Measurements from ENCODE around the gene POLG2.

Gene POLG2

DNA sequence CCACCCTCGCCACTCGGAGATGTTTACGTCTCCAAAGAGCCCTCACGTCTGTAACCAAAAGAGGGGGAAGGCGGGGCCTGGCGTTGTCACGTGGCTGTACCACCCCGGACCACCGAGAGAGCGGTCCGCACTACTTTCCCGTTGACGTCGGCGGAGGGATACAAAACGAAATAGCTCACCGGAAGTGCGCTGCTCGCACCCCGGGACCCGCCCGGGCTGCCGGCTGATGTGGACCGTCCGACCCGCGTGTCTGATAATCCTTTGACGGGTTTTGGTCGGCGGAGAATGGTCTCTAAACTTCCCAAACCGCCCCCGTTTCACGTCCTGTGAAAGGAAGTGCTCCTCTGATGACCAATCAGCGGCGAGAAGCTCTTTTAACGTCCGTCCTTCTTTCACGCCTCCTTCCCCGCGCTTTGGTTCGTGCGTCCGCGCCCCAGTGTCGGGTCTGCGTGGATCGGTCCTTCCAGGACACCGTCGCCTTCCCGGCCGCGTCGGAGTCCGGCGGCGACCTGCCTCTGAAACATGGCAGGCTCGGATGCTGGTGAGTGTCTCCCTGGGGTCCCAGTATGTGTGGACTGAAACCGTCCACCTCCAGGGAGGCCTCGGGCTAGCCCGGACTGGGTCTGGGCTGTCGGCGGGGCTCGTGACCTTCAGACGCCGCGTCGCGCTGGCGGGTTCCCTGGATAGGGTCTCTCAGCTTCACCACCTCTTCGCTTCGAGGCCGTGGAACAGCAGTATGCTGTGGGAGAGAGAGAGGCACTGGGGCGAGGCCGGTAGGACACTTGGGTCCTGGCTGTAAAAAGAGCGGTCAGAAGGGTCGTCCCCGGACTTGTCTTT lies 9.9 kb upstream of the POLG2 start, which contains the start of gene CEP95:
Gene CEP95, plus strand, starts transcription at position 402 of the 837 bp plus-strand sequence. Its CDS starts 121 bp downstream, at position 523.
- TF ChIP-seq CTCF (conservative IDR thresholded peaks at IDR 0.05; ENCODE audit: low read length), result no peak
- H3K4me3 ChIP-seq (ENCODE audit: low read length), result peak within 1 kb of the TSS; percentile 96
- peak; percentile 99 for DNase-seq (ENCODE audit: low read depth)

DNA sequence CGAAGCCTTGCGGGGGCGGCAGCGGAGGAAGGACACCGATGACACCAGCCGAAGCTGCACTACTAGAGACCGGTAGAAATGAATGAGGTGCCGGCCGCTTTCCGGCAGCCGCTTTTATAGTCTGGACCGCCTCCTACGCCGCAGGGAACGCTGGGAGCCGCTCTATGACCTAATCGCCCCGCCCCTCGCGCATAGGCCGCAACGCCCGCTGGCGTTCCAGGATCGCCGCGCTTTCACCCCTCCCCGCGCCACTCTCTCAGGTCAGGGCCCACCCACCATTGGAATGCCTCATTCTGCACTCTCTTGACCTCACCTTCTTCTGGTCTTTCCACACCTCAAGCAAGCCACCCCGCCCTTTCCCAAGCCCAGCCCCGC lies 9.3 kb upstream of the POLG2 start, which contains the start of gene DDX5:
Gene DDX5, minus strand, starts transcription at position 89 of the 375 bp plus-strand sequence. CDS start 170 bp downstream, outside the sequence.
- TF ChIP-seq CTCF (conservative IDR thresholded peaks at IDR 0.05; ENCODE audit: low read length), result no peak
- peak within 1 kb of the TSS; percentile 96 for H3K4me3 ChIP-seq (ENCODE audit: low read length)
- DNase-seq (ENCODE audit: low read depth), result peak; percentile 97

- peak; percentile 90 for DNase-seq (ENCODE audit: low read depth)
- TF ChIP-seq CTCF (conservative IDR thresholded peaks at IDR 0.05; ENCODE audit: low read length), result no peak
- H3K4me3 ChIP-seq (ENCODE audit: low read length), result peak overlapping the region; percentile 96
Observed at GRCh38 chr17:64505340-64506200, 8.7 kb upstream of the POLG2 start.

GRCh38 chr17:64504769-64505339 lies 8.0 kb upstream of the POLG2 start:
- TF ChIP-seq CTCF (conservative IDR thresholded peaks at IDR 0.05; ENCODE audit: low read length), result no peak
- DNase-seq (ENCODE audit: low read depth), result peak; percentile 56
- H3K4me3 ChIP-seq (ENCODE audit: low read length), result peak overlapping the region; percentile 96

GRCh38 chr17:64503821-64504768 lies 7.2 kb upstream of the POLG2 start:
- peak overlapping the region; percentile 96 for H3K4me3 ChIP-seq (ENCODE audit: low read length)
- DNase-seq (ENCODE audit: low read depth), result peak; percentile 15

More at GRCh38 chr17:64503821-64504768, 7.2 kb upstream of the POLG2 start:
- no peak for TF ChIP-seq CTCF (conservative IDR thresholded peaks at IDR 0.05; ENCODE audit: low read length)
